ENCODE measurements around the gene LARP1. TPM values are rescaled to one million over a fixed set of nuclear protein-coding genes. Genes with fewer than 3 reads are reported as not detected.
"Not testable (repeated sequence)": the region's sequence is repeated elsewhere in the genome, so short reads cannot be mapped to it uniquely, and the experiment has no call there.

Gene LARP1
- total RNA-seq, 1 experiment from 2014 or later: 105 TPM

GRCh38 chr5:154740483-154740882, 14.7 kb upstream of the LARP1 start:
- Histone ChIP-seq H3K9me2 (replicated peaks; ENCODE audit: insufficient read depth, low read length) (no peaks in the 10 kb centered on the region), H3K4me2 (ENCODE audit: low read depth, low read length, poor library complexity, severe bottlenecking) (no peak overlapping the region), H3K27ac (ENCODE audit: low read length) (no peak overlapping the region), H3K9me3 (ENCODE audit: low read length) (no peaks in the 10 kb centered on the region), H3K4me3 (ENCODE audit: low read length) (no peak overlapping the region), H3K4me1 (ENCODE audit: low read length) (no peaks in the 10 kb centered on the region), H3K36me3 (ENCODE audit: insufficient read depth, low read length) (no peaks in the 10 kb centered on the region), H2AFZ (ENCODE audit: low read length) (no peak overlapping the region), H3K27me3 (ENCODE audit: low read length) (no peaks in the 10 kb centered on the region), H3K79me2 (ENCODE audit: low read length) (no peaks in the 10 kb centered on the region), H4K20me1 (ENCODE audit: insufficient read depth, low read depth, low read length) (no peaks in the 10 kb centered on the region), H3K9ac (ENCODE audit: low read length) (no peak overlapping the region)
- DNase-seq: no peak

GRCh38 chr5:154740957-154741356, 14.2 kb upstream of the LARP1 start:
- no peaks in the 10 kb centered on the region for H3K9me2 ChIP-seq (replicated peaks; ENCODE audit: insufficient read depth, low read length)
- no peak overlapping the region for H3K4me3 ChIP-seq (ENCODE audit: low read length)
- H3K4me2 ChIP-seq (ENCODE audit: low read depth, low read length, poor library complexity, severe bottlenecking): no peak overlapping the region
- no peak overlapping the region for H3K27ac ChIP-seq (ENCODE audit: low read length)
- H3K36me3 ChIP-seq (ENCODE audit: insufficient read depth, low read length): no peaks in the 10 kb centered on the region
- no peaks in the 10 kb centered on the region for H3K9me3 ChIP-seq (ENCODE audit: low read length)
- H3K79me2 ChIP-seq (ENCODE audit: low read length): no peaks in the 10 kb centered on the region
- no peak for DNase-seq
- no peaks in the 10 kb centered on the region for H3K27me3 ChIP-seq (ENCODE audit: low read length)
- no peak overlapping the region for H3K9ac ChIP-seq (ENCODE audit: low read length)
- no peaks in the 10 kb centered on the region for H3K4me1 ChIP-seq (ENCODE audit: low read length)
- no peaks in the 10 kb centered on the region for H4K20me1 ChIP-seq (ENCODE audit: insufficient read depth, low read depth, low read length)
- H2AFZ ChIP-seq (ENCODE audit: low read length): no peak overlapping the region

GRCh38 chr5:154741415-154741814, 13.8 kb upstream of the LARP1 start:
- Histone ChIP-seq H3K36me3 (ENCODE audit: insufficient read depth, low read length) (no peaks in the 10 kb centered on the region), H4K20me1 (ENCODE audit: insufficient read depth, low read depth, low read length) (no peaks in the 10 kb centered on the region), H3K9me2 (replicated peaks; ENCODE audit: insufficient read depth, low read length) (no peaks in the 10 kb centered on the region), H3K27ac (ENCODE audit: low read length) (no peak overlapping the region), H3K9me3 (ENCODE audit: low read length) (no peaks in the 10 kb centered on the region), H2AFZ (ENCODE audit: low read length) (no peak overlapping the region), H3K27me3 (ENCODE audit: low read length) (no peaks in the 10 kb centered on the region), H3K4me1 (ENCODE audit: low read length) (no peaks in the 10 kb centered on the region), H3K9ac (ENCODE audit: low read length) (no peak overlapping the region), H3K79me2 (ENCODE audit: low read length) (no peaks in the 10 kb centered on the region), H3K4me3 (ENCODE audit: low read length) (no peak overlapping the region), H3K4me2 (ENCODE audit: low read depth, low read length, poor library complexity, severe bottlenecking) (no peak overlapping the region)
- no peak for DNase-seq

GRCh38 chr5:154743812-154744211, 11.4 kb upstream of the LARP1 start:
- Histone ChIP-seq H3K4me3 (ENCODE audit: low read length) (no peak overlapping the region), H3K4me2 (ENCODE audit: low read depth, low read length, poor library complexity, severe bottlenecking) (no peak overlapping the region), H3K9me3 (ENCODE audit: low read length) (no peaks in the 10 kb centered on the region), H3K9ac (ENCODE audit: low read length) (no peak overlapping the region), H3K27me3 (ENCODE audit: low read length) (no peaks in the 10 kb centered on the region), H4K20me1 (ENCODE audit: insufficient read depth, low read depth, low read length) (no peaks in the 10 kb centered on the region), H3K79me2 (ENCODE audit: low read length) (no peaks in the 10 kb centered on the region), H3K36me3 (ENCODE audit: insufficient read depth, low read length) (no peaks in the 10 kb centered on the region), H3K27ac (ENCODE audit: low read length) (no peak overlapping the region), H2AFZ (ENCODE audit: low read length) (no peak overlapping the region), H3K9me2 (replicated peaks; ENCODE audit: insufficient read depth, low read length) (no peaks in the 10 kb centered on the region), H3K4me1 (ENCODE audit: low read length) (no peaks in the 10 kb centered on the region)
- no peak for DNase-seq

- Histone ChIP-seq H3K4me1 (ENCODE audit: low read length) (peaks cover 10% of the 10 kb centered on the region), H3K4me2 (ENCODE audit: low read depth, low read length, poor library complexity, severe bottlenecking) (no peak overlapping the region), H3K9me3 (ENCODE audit: low read length) (no peaks in the 10 kb centered on the region), H3K27me3 (ENCODE audit: low read length) (no peaks in the 10 kb centered on the region), H3K36me3 (ENCODE audit: insufficient read depth, low read length) (no peaks in the 10 kb centered on the region), H3K79me2 (ENCODE audit: low read length) (no peaks in the 10 kb centered on the region), H3K9me2 (replicated peaks; ENCODE audit: insufficient read depth, low read length) (no peaks in the 10 kb centered on the region), H3K27ac (ENCODE audit: low read length) (no peak overlapping the region), H3K9ac (ENCODE audit: low read length) (no peak overlapping the region), H4K20me1 (ENCODE audit: insufficient read depth, low read depth, low read length) (no peaks in the 10 kb centered on the region), H3K4me3 (ENCODE audit: low read length) (no peak overlapping the region), H2AFZ (ENCODE audit: low read length) (no peak overlapping the region)
- no peak for DNase-seq
Measured at GRCh38 chr5:154745349-154745748, 9.8 kb upstream of the LARP1 start.

- H3K9me3 ChIP-seq (ENCODE audit: low read length): no peaks in the 10 kb centered on the region
- no peak overlapping the region for H3K4me2 ChIP-seq (ENCODE audit: low read depth, low read length, poor library complexity, severe bottlenecking)
- no peak for DNase-seq
- H3K27me3 ChIP-seq (ENCODE audit: low read length): no peaks in the 10 kb centered on the region
- no peaks in the 10 kb centered on the region for H4K20me1 ChIP-seq (ENCODE audit: insufficient read depth, low read depth, low read length)
- H3K4me1 ChIP-seq (ENCODE audit: low read length): peaks cover 24% of the 10 kb centered on the region
- no peak overlapping the region for H2AFZ ChIP-seq (ENCODE audit: low read length)
- H3K27ac ChIP-seq (ENCODE audit: low read length): no peak overlapping the region
- no peaks in the 10 kb centered on the region for H3K36me3 ChIP-seq (ENCODE audit: insufficient read depth, low read length)
- H3K9me2 ChIP-seq (replicated peaks; ENCODE audit: insufficient read depth, low read length): no peaks in the 10 kb centered on the region
- H3K79me2 ChIP-seq (ENCODE audit: low read length): peaks cover 15% of the 10 kb centered on the region
- H3K9ac ChIP-seq (ENCODE audit: low read length): no peak overlapping the region
- H3K4me3 ChIP-seq (ENCODE audit: low read length): no peak overlapping the region
Measured at GRCh38 chr5:154749491-154749890, 5.7 kb upstream of the LARP1 start.

GRCh38 chr5:154750641-154751040, 4.5 kb upstream of the LARP1 start:
- not testable (repeated sequence) for H3K9me2 ChIP-seq (replicated peaks; ENCODE audit: insufficient read depth, low read length); H4K20me1 ChIP-seq (ENCODE audit: insufficient read depth, low read depth, low read length); H2AFZ ChIP-seq (ENCODE audit: low read length); H3K4me2 ChIP-seq (ENCODE audit: low read depth, low read length, poor library complexity, severe bottlenecking); H3K27me3 ChIP-seq (ENCODE audit: low read length); H3K27ac ChIP-seq (ENCODE audit: low read length); DNase-seq; H3K9ac ChIP-seq (ENCODE audit: low read length); H3K36me3 ChIP-seq (ENCODE audit: insufficient read depth, low read length); H3K9me3 ChIP-seq (ENCODE audit: low read length); H3K4me3 ChIP-seq (ENCODE audit: low read length)
- Histone ChIP-seq H3K79me2 (ENCODE audit: low read length) (peaks cover 21% of the 10 kb centered on the region), H3K4me1 (ENCODE audit: low read length) (peaks cover 28% of the 10 kb centered on the region)

- Histone ChIP-seq H2AFZ (ENCODE audit: low read length) (no peak overlapping the region), H3K79me2 (ENCODE audit: low read length) (peaks cover 33% of the 10 kb centered on the region), H3K9me2 (replicated peaks; ENCODE audit: insufficient read depth, low read length) (no peaks in the 10 kb centered on the region), H3K4me3 (ENCODE audit: low read length) (no peak overlapping the region), H3K9ac (ENCODE audit: low read length) (no peak overlapping the region), H3K4me1 (ENCODE audit: low read length) (peaks cover 28% of the 10 kb centered on the region), H3K27ac (ENCODE audit: low read length) (no peak overlapping the region), H4K20me1 (ENCODE audit: insufficient read depth, low read depth, low read length) (peaks cover 5% of the 10 kb centered on the region; the same call in 1 of the 2 replicates), H3K4me2 (ENCODE audit: low read depth, low read length, poor library complexity, severe bottlenecking) (no peak overlapping the region), H3K36me3 (ENCODE audit: insufficient read depth, low read length) (no peaks in the 10 kb centered on the region), H3K9me3 (ENCODE audit: low read length) (no peaks in the 10 kb centered on the region), H3K27me3 (ENCODE audit: low read length) (no peaks in the 10 kb centered on the region)
- DNase-seq: no peak
Measured at GRCh38 chr5:154751854-154752253, 3.3 kb upstream of the LARP1 start.

- Histone ChIP-seq H3K4me2 (ENCODE audit: low read depth, low read length, poor library complexity, severe bottlenecking) (peak overlapping the region; percentile 80), H4K20me1 (ENCODE audit: insufficient read depth, low read depth, low read length) (peaks cover 20% of the 10 kb centered on the region), H3K4me3 (ENCODE audit: low read length) (peak overlapping the region; percentile 71), H3K9me2 (replicated peaks; ENCODE audit: insufficient read depth, low read length) (no peaks in the 10 kb centered on the region), H3K9me3 (ENCODE audit: low read length) (no peaks in the 10 kb centered on the region), H3K27me3 (ENCODE audit: low read length) (no peaks in the 10 kb centered on the region), H3K79me2 (ENCODE audit: low read length) (peaks cover 51% of the 10 kb centered on the region), H3K4me1 (ENCODE audit: low read length) (peaks cover 38% of the 10 kb centered on the region), H3K27ac (ENCODE audit: low read length) (peak overlapping the region; percentile 71), H2AFZ (ENCODE audit: low read length) (no peak overlapping the region), H3K9ac (ENCODE audit: low read length) (peak overlapping the region; percentile 97), H3K36me3 (ENCODE audit: insufficient read depth, low read length) (no peaks in the 10 kb centered on the region)
- peak; percentile 51 for DNase-seq
Measured at GRCh38 chr5:154753792-154754191, 1.4 kb upstream of the LARP1 start.

All from Karpas-422 (cell line).